CD14-positive monocyte (primary cell): Measurements from ENCODE around the gene CMSS1. TPM values are rescaled to one million over a fixed set of nuclear protein-coding genes. Genes with fewer than 3 reads are reported as not detected.

Source experiments
- DNase-seq, 3 donors: peaks; one replicate each; pipeline ENCODE4 v3.0.0-alpha.2; 2011 to 2022
- H2AFZ ChIP-seq: 2 replicates; pipeline ENCODE4 v1.6.0; 2012; ENCODE audit warnings: mild to moderate bottlenecking, low read depth, low read length, inconsistent platforms; ENCODE audit not compliant: insufficient read depth, poor library complexity, severe bottlenecking
- H3K27ac ChIP-seq, 2 donors: 1 replicate in 1 of 2; 2 replicates in 1 of 2; pipeline ENCODE4 v1.5.1; 2012 to 2013; ENCODE audit warnings: low read length in 2 of 2, control low read depth in 1 of 2, inconsistent platforms in 1 of 2, low read depth in 1 of 2, mild to moderate bottlenecking in 1 of 2
- H3K27me3 ChIP-seq, 2 donors: one replicate each; pipeline versions ENCODE4 v1.6.0 to v1.6.1; 2011 to 2013; ENCODE audit warnings: low read length in 2 of 2; ENCODE audit not compliant: control insufficient read depth in 2 of 2, insufficient read depth in 2 of 2
- H3K36me3 ChIP-seq, 2 donors: replicated peaks in 1 of 2; 1 replicate in 1 of 2; 2 replicates in 1 of 2; pipeline versions ENCODE4 v1.5.1 to v1.6.1; 2012 to 2013; ENCODE audit warnings: low read length in 2 of 2, control low read depth in 1 of 2, inconsistent platforms in 1 of 2, mild to moderate bottlenecking in 1 of 2; ENCODE audit not compliant: insufficient read depth in 2 of 2, control insufficient read depth in 1 of 2
- H3K4me1 ChIP-seq, 2 donors: 1 replicate in 1 of 2; 2 replicates in 1 of 2; pipeline versions ENCODE4 v1.5.1 to v1.6.1; 2012 to 2013; ENCODE audit warnings: low read length in 2 of 2, control low read depth in 1 of 2, inconsistent platforms in 1 of 2, mild to moderate bottlenecking in 1 of 2, moderate library complexity in 1 of 2; ENCODE audit not compliant: insufficient read depth in 2 of 2, control insufficient read depth in 1 of 2
- H3K4me2 ChIP-seq: replicated peaks from 2 replicates; pipeline ENCODE3; 2012; ENCODE audit warnings: low read length, moderate library complexity, mild to moderate bottlenecking; ENCODE audit not compliant: poor library complexity, severe bottlenecking; ENCODE audit errors: extremely low read depth
- H3K4me3 ChIP-seq, 3 experiments: fragments of 200-600 bp in 1 of 3; sonication (generic) in 1 of 3; replicated peaks in 1 of 3; 1 replicate in 2 of 3; 2 replicates in 1 of 3; pipeline ENCODE4 v1.5.1; 2011 to 2013; ENCODE audit warnings: low read length in 3 of 3, mild to moderate bottlenecking in 3 of 3, control low read depth in 2 of 3, low read depth in 2 of 3, inconsistent platforms in 1 of 3, moderate library complexity in 1 of 3
- H3K79me2 ChIP-seq: 2 replicates; pipeline ENCODE4 v1.6.0; 2012; ENCODE audit warnings: mild to moderate bottlenecking, control low read depth, inconsistent platforms, low read length, moderate library complexity; ENCODE audit not compliant: insufficient read depth
- H3K9ac ChIP-seq: 2 replicates; pipeline ENCODE4 v1.6.0; 2017; ENCODE audit warnings: low read length, mild to moderate bottlenecking; ENCODE audit not compliant: insufficient read depth, poor library complexity, severe bottlenecking
- H3K9me3 ChIP-seq, 2 donors: replicated peaks in 1 of 2; 1 replicate in 1 of 2; 2 replicates in 1 of 2; pipeline versions ENCODE4 v1.5.1 to v1.6.1; 2012 to 2013; ENCODE audit warnings: low read length in 2 of 2, control low read depth in 1 of 2; ENCODE audit not compliant: control insufficient read depth in 1 of 2, insufficient read depth in 1 of 2
- H4K20me1 ChIP-seq: 2 replicates; pipeline ENCODE4 v1.6.0; 2012; ENCODE audit warnings: mild to moderate bottlenecking, low read length, control low read depth, moderate library complexity; ENCODE audit not compliant: insufficient read depth
- H3K27ac Mint-ChIP-seq, 7 donors: one replicate each; pipeline ENCODE4 v1.8.0; 2020; ENCODE audit warnings: mild to moderate bottlenecking in 7 of 7, mixed read lengths in 7 of 7, moderate library complexity in 6 of 7, inconsistent platforms in 2 of 7
- H3K27me3 Mint-ChIP-seq, 3 donors: one replicate each; pipeline ENCODE4 v1.8.0; 2021 to 2022; ENCODE audit warnings: low read depth in 3 of 3, mild to moderate bottlenecking in 3 of 3, mixed read lengths in 3 of 3, moderate library complexity in 3 of 3, inconsistent platforms in 1 of 3
- H3K36me3 Mint-ChIP-seq, 2 donors: one replicate each; pipeline ENCODE4 v1.8.0; 2020; ENCODE audit warnings: mixed read lengths in 2 of 2, inconsistent platforms in 1 of 2, mild to moderate bottlenecking in 1 of 2
- H3K4me1 Mint-ChIP-seq: one replicate; pipeline ENCODE4 v1.8.0; 2020; ENCODE audit warnings: mild to moderate bottlenecking, mixed read lengths
- H3K4me3 Mint-ChIP-seq, 2 donors: one replicate each; pipeline ENCODE4 v1.8.0; 2020; ENCODE audit warnings: mild to moderate bottlenecking in 2 of 2, mixed read lengths in 2 of 2, moderate library complexity in 1 of 2
- H3K9me3 Mint-ChIP-seq, 7 donors: one replicate each; pipeline ENCODE4 v1.8.0; 2020 to 2022; ENCODE audit warnings: mixed read lengths in 7 of 7, mild to moderate bottlenecking in 6 of 7, moderate library complexity in 6 of 7, inconsistent platforms in 2 of 7
- WGBS: methylation state at CpG from one replicate; pipeline ENCODE4 v1.1.5; 2013; ENCODE audit warnings: missing lambda C conversion rate; ENCODE audit not compliant: insufficient coverage; 5-methylcytosine and 5-hydroxymethylcytosine counted together
- intact Hi-C, 2 donors: fragments of 100-400 bp; cut with micrococcal nuclease; formaldehyde crosslinking; loops; one replicate each; pipeline versions ENCODE4 v1.15.0 to v1.15.1; 2023
- polyA plus RNA-seq, 3 donors: library from polyadenylated mRNA; depleted of rRNA in 1 of 3; unstranded in 2 of 3; stranded (reverse) in 1 of 3; fragments of 300-500 nt in 2 of 3; fragments of >200 nt in 1 of 3; fragmentation: Illumina TruSeq in 2 of 3; gene quantifications; 1 replicate in 2 of 3; 2 replicates in 1 of 3; pipeline ENCODE4 v1.2.3, GENCODE V29; 2012 to 2021
- TF ChIP-seq, protein P1 (sequence below): fragments of 200-600 bp; IDR thresholded peaks from one replicate; pipeline ENCODE4 v1.8.0; 2022; ENCODE audit warnings: antibody characterized with exemption, mild to moderate bottlenecking

CMSS1 gene
- polyA plus RNA-seq, 3 donors, result 1.1 to 3.6 (median 2.2) TPM

- no peak overlapping the region for H2AFZ ChIP-seq
- H3K79me2 ChIP-seq, result no peaks in the 10 kb centered on the region
- H3K36me3 ChIP-seq, result no peaks in the 10 kb centered on the region
- H3K4me2 ChIP-seq, result no peak overlapping the region
- H3K4me1 ChIP-seq, result no peaks in the 10 kb centered on the region
- H3K27ac Mint-ChIP-seq, result no peak overlapping the region
- intact Hi-C loops, result no loop called here
- TF ChIP-seq, protein P1, sequence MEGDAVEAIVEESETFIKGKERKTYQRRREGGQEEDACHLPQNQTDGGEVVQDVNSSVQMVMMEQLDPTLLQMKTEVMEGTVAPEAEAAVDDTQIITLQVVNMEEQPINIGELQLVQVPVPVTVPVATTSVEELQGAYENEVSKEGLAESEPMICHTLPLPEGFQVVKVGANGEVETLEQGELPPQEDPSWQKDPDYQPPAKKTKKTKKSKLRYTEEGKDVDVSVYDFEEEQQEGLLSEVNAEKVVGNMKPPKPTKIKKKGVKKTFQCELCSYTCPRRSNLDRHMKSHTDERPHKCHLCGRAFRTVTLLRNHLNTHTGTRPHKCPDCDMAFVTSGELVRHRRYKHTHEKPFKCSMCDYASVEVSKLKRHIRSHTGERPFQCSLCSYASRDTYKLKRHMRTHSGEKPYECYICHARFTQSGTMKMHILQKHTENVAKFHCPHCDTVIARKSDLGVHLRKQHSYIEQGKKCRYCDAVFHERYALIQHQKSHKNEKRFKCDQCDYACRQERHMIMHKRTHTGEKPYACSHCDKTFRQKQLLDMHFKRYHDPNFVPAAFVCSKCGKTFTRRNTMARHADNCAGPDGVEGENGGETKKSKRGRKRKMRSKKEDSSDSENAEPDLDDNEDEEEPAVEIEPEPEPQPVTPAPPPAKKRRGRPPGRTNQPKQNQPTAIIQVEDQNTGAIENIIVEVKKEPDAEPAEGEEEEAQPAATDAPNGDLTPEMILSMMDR, result no peak
- no peaks in the 10 kb centered on the region for H3K36me3 Mint-ChIP-seq
- no peak overlapping the region for H3K4me3 Mint-ChIP-seq
- no peaks in the 10 kb centered on the region for H3K4me1 Mint-ChIP-seq
- H4K20me1 ChIP-seq, result no peaks in the 10 kb centered on the region
- no peak overlapping the region for H3K4me3 ChIP-seq
- H3K27ac ChIP-seq, result no peak overlapping the region
- H3K27me3 ChIP-seq, result no peaks in the 10 kb centered on the region
- no peak overlapping the region for H3K9ac ChIP-seq
- no peaks in the 10 kb centered on the region for H3K27me3 Mint-ChIP-seq
- WGBS, result 100% methylated on average over 1 of the region's 1 CpG
- H3K9me3 ChIP-seq, result no peaks in the 10 kb centered on the region
- no peaks in the 10 kb centered on the region for H3K9me3 Mint-ChIP-seq
- DNase-seq, result no peak
Observed at GRCh38 chr3:99950921-99951320, 133.3 kb downstream of the CMSS1 start.

GRCh38 chr3:99951701-99952100 is 134.0 kb downstream of the CMSS1 start:
- Histone ChIP-seq H3K9me3 (no peaks in the 10 kb centered on the region), H3K9ac (no peak overlapping the region), H3K27me3 (no peaks in the 10 kb centered on the region), H3K36me3 (no peaks in the 10 kb centered on the region), H4K20me1 (no peaks in the 10 kb centered on the region), H3K27ac (no peak overlapping the region), H3K4me2 (no peak overlapping the region), H3K79me2 (no peaks in the 10 kb centered on the region), H3K4me3 (no peak overlapping the region), H2AFZ (no peak overlapping the region), H3K4me1 (no peaks in the 10 kb centered on the region)
- TF ChIP-seq, protein P1, result no peak
- H3K4me1 Mint-ChIP-seq, result no peaks in the 10 kb centered on the region
- DNase-seq, result no peak
- no peak overlapping the region for H3K4me3 Mint-ChIP-seq
- no peak overlapping the region for H3K27ac Mint-ChIP-seq
- intact Hi-C loops, result no loop called here
- no peaks in the 10 kb centered on the region for H3K9me3 Mint-ChIP-seq
- no peaks in the 10 kb centered on the region for H3K27me3 Mint-ChIP-seq
- H3K36me3 Mint-ChIP-seq, result no peaks in the 10 kb centered on the region
